Measurements from ENCODE around the gene ROMO1. TPM values are rescaled to one million over a fixed set of nuclear protein-coding genes. Genes with fewer than 3 reads are reported as not detected.

The ROMO1 gene
- total RNA-seq, 4 donors from 2014 or later = 154 to 259 (median 192) TPM

DNA sequence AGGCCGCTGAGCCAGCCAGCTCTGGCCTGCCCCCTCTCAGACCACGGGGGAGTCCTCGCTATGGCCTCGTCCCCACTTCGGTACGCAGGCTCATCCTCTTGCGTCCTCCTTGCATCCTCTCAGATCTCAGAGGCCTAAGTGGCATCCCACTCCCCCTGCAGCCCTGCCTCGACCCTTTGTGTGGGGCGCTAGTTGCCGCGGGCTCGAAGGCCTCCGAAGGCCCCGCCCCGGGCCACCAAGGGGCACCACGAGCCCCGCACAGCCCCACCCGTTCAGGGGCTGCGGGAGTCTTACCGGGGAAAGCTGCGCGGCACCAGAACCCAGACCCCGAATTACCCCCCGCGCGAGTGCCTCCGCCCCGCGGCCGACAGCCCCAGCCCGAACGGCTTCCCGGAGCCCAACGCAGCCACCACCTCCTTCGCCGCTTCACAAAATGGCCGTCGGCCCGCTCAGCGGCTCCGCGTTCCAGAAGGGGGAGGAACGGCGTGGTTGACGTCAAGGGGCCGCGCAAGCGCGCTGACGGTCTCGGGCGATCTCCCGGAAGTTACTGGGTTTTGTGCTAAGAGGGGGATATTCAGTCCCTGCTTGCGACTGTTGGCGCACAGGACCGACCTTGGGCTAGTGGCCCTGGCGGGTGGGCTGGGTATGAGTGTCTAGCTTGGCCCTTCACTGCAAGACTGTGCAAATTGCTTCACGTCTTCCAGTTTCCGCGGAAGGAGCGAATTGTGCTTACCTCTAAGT lies 34.6 kb upstream of the ROMO1 start, which contains the start of the genes CPNE1 and RBM12:
CPNE1 (minus strand) TSS at position 435 of the 741 bp plus-strand sequence. CDS start 31,977 bp downstream, outside the sequence.
RBM12 (minus strand) TSS at position 435 of the 741 bp plus-strand sequence. CDS start 9,578 bp downstream, outside the sequence.
- Histone ChIP-seq H3K27ac (peak within 1 kb of the TSS; percentile 89 to 97 (median 96)), H3K36me3 (peaks cover 0 to 13% (median 0%) of the 10 kb centered on the region in 3 donors), H3K4me1 (peaks cover 0 to 35% (median 9%) of the 10 kb centered on the region in 4 donors), H3K27me3 (no peaks in the 10 kb centered on the region), H3K9me3 (no peaks in the 10 kb centered on the region), H3K4me3 (peak within 1 kb of the TSS; percentile 47 to 77 (median 71))
- TF ChIP-seq POLR2A (IDR thresholded peaks at IDR 0.05) = peak; percentile 74 to 90
- peak in 1 of 6 experiments; percentile 10 for TF ChIP-seq CTCF (IDR thresholded peaks at IDR 0.05)
- DNase-seq = peak; percentile 86 to 96 (median 96)

DNA sequence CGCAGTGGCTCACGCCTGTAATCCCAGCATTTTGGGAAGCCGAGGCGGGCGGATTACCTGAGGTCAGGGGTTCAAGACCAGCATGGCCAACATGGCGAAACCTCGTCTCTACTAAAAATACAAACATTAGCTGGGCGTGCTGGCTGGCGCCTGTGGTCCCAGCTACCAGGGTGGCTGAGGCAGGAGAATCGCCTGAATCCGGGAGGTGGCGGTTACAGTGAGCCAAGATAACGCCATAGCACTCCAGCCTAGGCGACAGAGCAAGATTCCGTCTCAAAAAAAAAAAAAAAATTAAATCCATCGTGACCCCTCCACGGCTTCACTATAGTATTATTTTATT lies 33.3 kb upstream of the ROMO1 start:
- DNase-seq = no peak
- Histone ChIP-seq H3K4me1 (peaks cover 0 to 24% (median 9%) of the 10 kb centered on the region in 4 donors), H3K27me3 (no peaks in the 10 kb centered on the region), H3K36me3 (peaks cover 0 to 26% (median 0%) of the 10 kb centered on the region in 3 donors), H3K27ac (no peak overlapping the region), H3K9me3 (no peaks in the 10 kb centered on the region), H3K4me3 (no peak overlapping the region)
- TF ChIP-seq POLR2A (IDR thresholded peaks at IDR 0.05) = no peak
- no peak for TF ChIP-seq CTCF (IDR thresholded peaks at IDR 0.05)

DNA sequence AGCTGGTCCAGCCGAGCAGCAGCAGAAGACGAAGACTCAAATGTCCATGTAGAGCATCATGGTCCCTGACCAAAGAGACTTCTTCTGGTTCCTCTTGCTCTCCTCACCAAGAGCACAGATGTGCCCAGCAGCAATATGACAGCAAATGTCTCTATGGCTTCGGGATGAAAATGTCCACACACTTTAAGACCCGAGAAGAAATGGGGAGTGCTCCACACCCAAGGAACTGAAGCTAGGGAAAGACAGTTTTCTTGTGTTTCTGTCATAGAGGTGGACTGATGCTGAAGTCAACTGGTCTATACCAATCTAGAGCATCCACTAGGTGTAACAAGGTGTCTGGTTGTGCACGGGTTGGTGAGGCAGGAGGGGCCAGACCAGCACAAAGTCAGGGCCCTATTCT lies 30.0 kb upstream of the ROMO1 start:
- Histone ChIP-seq H3K27me3 (no peaks in the 10 kb centered on the region), H3K4me3 (no peak overlapping the region), H3K9me3 (no peaks in the 10 kb centered on the region), H3K36me3 (peaks cover 0 to 57% (median 0%) of the 10 kb centered on the region in 3 donors), H3K27ac (no peak overlapping the region), H3K4me1 (no peaks in the 10 kb centered on the region)
- TF ChIP-seq CTCF (IDR thresholded peaks at IDR 0.05) (no peak), POLR2A (IDR thresholded peaks at IDR 0.05) (no peak)
- no peak for DNase-seq

- no peaks in the 10 kb centered on the region for H3K9me3 ChIP-seq
- no peak overlapping the region for H3K27ac ChIP-seq
- peak in 1 of 3 donors; percentile 17 for DNase-seq
- H3K27me3 ChIP-seq = no peaks in the 10 kb centered on the region
- no peak overlapping the region for H3K4me3 ChIP-seq
- peaks cover 0 to 62% (median 0%) of the 10 kb centered on the region in 3 donors for H3K36me3 ChIP-seq
- TF ChIP-seq CTCF (IDR thresholded peaks at IDR 0.05) (no peak), POLR2A (IDR thresholded peaks at IDR 0.05) (no peak)
- no peaks in the 10 kb centered on the region for H3K4me1 ChIP-seq
These were observed 29.5 kb upstream of the ROMO1 start for GRCh38 chr20:35669681-35670080.

GRCh38 chr20:35673884-35674283 lies 25.3 kb upstream of the ROMO1 start:
- no peaks in the 10 kb centered on the region for H3K27me3 ChIP-seq
- no peaks in the 10 kb centered on the region for H3K4me1 ChIP-seq
- no peaks in the 10 kb centered on the region for H3K9me3 ChIP-seq
- TF ChIP-seq CTCF (IDR thresholded peaks at IDR 0.05) (no peak), POLR2A (IDR thresholded peaks at IDR 0.05) (no peak)
- H3K36me3 ChIP-seq = peaks cover 0 to 67% (median 0%) of the 10 kb centered on the region in 3 donors
- H3K27ac ChIP-seq = no peak overlapping the region
- peak in 1 of 3 donors; percentile 21 for DNase-seq
- no peak overlapping the region for H3K4me3 ChIP-seq

Measured in Peyer's patch (tissue), 4 donors.